HepG2 (cell line): Measurements from ENCODE around the gene ZNF786. TPM values are rescaled to one million over a fixed set of nuclear protein-coding genes. Genes with fewer than 3 reads are reported as not detected.

Source experiments
- ATAC-seq: fragments of 200-7000 bp; cut with Tn5 transposase; 3 replicates; pipeline ENCODE4 v1.9.1; 2020; ENCODE audit warnings: mild to moderate bottlenecking, moderate library complexity
- BruUV-seq: library from RNA; stranded (reverse); fragments of 400-500 nt; replicated peaks from 2 replicates; lab custom pipeline; 2021; lab: Mats Ljungman, UMichigan
- CTCF ChIA-PET: fragments of 300-600 bp; formaldehyde crosslinking; extraction: SDS; loops from one replicate; lab custom pipeline; 2021; ENCODE audit warnings: low total read pairs, inconsistent platforms, low intra/inter-chr PET ratio; lab: Yijun Ruan, JAX
- POLR2A ChIA-PET: fragments of 350-600 bp; sonication (Branson Sonifier 250); formaldehyde crosslinking; loops from one replicate; lab custom pipeline; 2020; ENCODE audit warnings: antibody characterized with exemption, inconsistent platforms; lab: Yijun Ruan, JAX
- DNase-seq: peaks from one replicate; pipeline ENCODE4 v3.0.0-alpha.2; 2015; ENCODE audit warnings: low spot score
- FAIRE-seq: peaks from 3 replicates; lab custom pipeline; 2011; peaks lifted over from hg19 to GRCh38; lab: Jason Lieb, UNC
- H2AFZ ChIP-seq: one replicate; pipeline ENCODE4 v1.6.1; 2011; ENCODE audit warnings: low read length, inconsistent platforms
- H3K27ac ChIP-seq: fragments of 300-600 bp; 3 replicates; pipeline ENCODE4 v1.8.0; 2011; ENCODE audit warnings: mixed run types, mild to moderate bottlenecking, mixed read lengths, low read length, inconsistent platforms; ENCODE audit not compliant: insufficient read depth; ENCODE audit errors: extremely low read length
- H3K27me3 ChIP-seq, 2 experiments: fragments of 200-600 bp in 1 of 2; 2 replicates in 1 of 2; 3 replicates in 1 of 2; pipeline versions ENCODE4 v1.6.0 to v1.8.0; 2011; ENCODE audit warnings: low read length in 2 of 2, mild to moderate bottlenecking in 2 of 2, moderate library complexity in 2 of 2, inconsistent platforms in 1 of 2; ENCODE audit not compliant: insufficient read depth in 2 of 2, control insufficient read depth in 1 of 2
- H3K36me3 ChIP-seq, 2 experiments: fragments of 200-600 bp in 1 of 2; replicated peaks in 1 of 2; 2 replicates in 1 of 2; 3 replicates in 1 of 2; pipeline versions ENCODE4 v1.5.1 to v1.8.0; 2011; ENCODE audit warnings: low read length in 2 of 2, inconsistent platforms in 1 of 2; ENCODE audit not compliant: insufficient read depth in 2 of 2, control insufficient read depth in 1 of 2
- H3K4me1 ChIP-seq: 2 replicates; pipeline ENCODE4 v1.5.1; 2012; ENCODE audit warnings: low read length, inconsistent platforms; ENCODE audit not compliant: insufficient read depth
- H3K4me2 ChIP-seq: 2 replicates; pipeline ENCODE4 v1.6.0; 2011; ENCODE audit warnings: low read depth, low read length, inconsistent platforms
- H3K4me3 ChIP-seq, 3 experiments: fragments of 200-600 bp in 1 of 3; sonication (generic), shearing (Covaris generic) in 1 of 3; replicated peaks in 1 of 3; 2 replicates each; pipeline ENCODE4 v1.5.1; 2011 to 2016; ENCODE audit warnings: low read length in 3 of 3, inconsistent platforms in 2 of 3, low read depth in 2 of 3, mild to moderate bottlenecking in 2 of 3, control low read depth in 1 of 3, mixed read lengths in 1 of 3; ENCODE audit not compliant: insufficient read depth in 1 of 3
- H3K79me2 ChIP-seq: one replicate; pipeline ENCODE4 v1.6.1; 2011; ENCODE audit warnings: low read length, inconsistent platforms; ENCODE audit not compliant: insufficient read depth
- H3K9ac ChIP-seq: 2 replicates; pipeline ENCODE4 v1.6.0; 2011; ENCODE audit warnings: mild to moderate bottlenecking, low read depth, low read length, inconsistent platforms; ENCODE audit not compliant: insufficient read depth
- H3K9me3 ChIP-seq: 2 replicates; pipeline ENCODE4 v1.5.1; 2012; ENCODE audit warnings: mild to moderate bottlenecking, low read length
- H4K20me1 ChIP-seq: 2 replicates; pipeline ENCODE4 v1.6.0; 2011; ENCODE audit warnings: inconsistent platforms, mild to moderate bottlenecking, low read length, moderate library complexity; ENCODE audit not compliant: insufficient read depth
- ARNT ChIP-seq: fragments of 450-650 bp; IDR thresholded peaks from 2 replicates; pipeline ENCODE4 v1.6.1; 2017
- DMTF1 ChIP-seq: sonication (generic); formaldehyde crosslinking; IDR thresholded peaks from 2 replicates; pipeline ENCODE4 v1.4.0; 2020; ENCODE audit warnings: mild to moderate bottlenecking, missing genetic modification reagents
- HNRNPLL ChIP-seq: fragments of 200-400 bp; formaldehyde crosslinking; IDR thresholded peaks from 2 replicates; pipeline ENCODE4 v1.6.1; 2017; ENCODE audit warnings: mild to moderate bottlenecking, low read depth, low read length; ENCODE audit not compliant: poor library complexity, severe bottlenecking
- KMT2B ChIP-seq: IDR thresholded peaks from 2 replicates; pipeline ENCODE4 v1.6.1; 2016; ENCODE audit warnings: missing genetic modification reagents, missing compliant biosample characterization
- NR2C2 ChIP-seq: sonication (generic); formaldehyde crosslinking; IDR thresholded peaks from 2 replicates; pipeline ENCODE4 v1.4.0; 2020; ENCODE audit warnings: missing genetic modification reagents, mild to moderate bottlenecking, moderate library complexity, borderline replicate concordance
- POLR2A ChIP-seq, 2 experiments: IDR thresholded peaks; 2 replicates each; pipeline ENCODE4 v1.6.1; 2011; ENCODE audit warnings: low read depth in 2 of 2, low read length in 2 of 2, mild to moderate bottlenecking in 1 of 2, moderate library complexity in 1 of 2; ENCODE audit not compliant: insufficient read depth in 1 of 2
- SNAPC4 ChIP-seq: sonication (generic); formaldehyde crosslinking; IDR thresholded peaks from 2 replicates; pipeline ENCODE4 v1.4.0; 2020; ENCODE audit warnings: mild to moderate bottlenecking, missing genetic modification reagents
- SRSF4 ChIP-seq: fragments of 200-400 bp; formaldehyde crosslinking; IDR thresholded peaks from one replicate; pipeline ENCODE4 v1.6.1; 2018; ENCODE audit warnings: mild to moderate bottlenecking, low read depth, low read length, moderate library complexity; ENCODE audit not compliant: poor library complexity, severe bottlenecking
- TEAD3 ChIP-seq: optimal IDR thresholded peaks from 2 replicates; pipeline ENCODE3; 2016; ENCODE audit warnings: borderline replicate concordance
- ZBTB42 ChIP-seq: sonication (generic); formaldehyde crosslinking; IDR thresholded peaks from 2 replicates; pipeline ENCODE4 v1.5.0; 2020; ENCODE audit warnings: mild to moderate bottlenecking, missing genetic modification reagents
- ZNF235 ChIP-seq: sonication (generic); formaldehyde crosslinking; IDR thresholded peaks from 2 replicates; pipeline ENCODE4 v1.8.1; 2023; ENCODE audit warnings: mild to moderate bottlenecking, missing genetic modification reagents, borderline replicate concordance
- ZNF3 ChIP-seq: IDR thresholded peaks from 2 replicates; pipeline ENCODE4 v1.7.0; 2017; ENCODE audit warnings: inconsistent platforms
- ZNF317 ChIP-seq: sonication (generic); formaldehyde crosslinking; IDR thresholded peaks from 2 replicates; pipeline ENCODE4 v1.5.0; 2020; ENCODE audit warnings: mild to moderate bottlenecking, missing genetic modification reagents
- ZNF331 ChIP-seq: sonication (generic); formaldehyde crosslinking; IDR thresholded peaks from 2 replicates; pipeline ENCODE4 v1.4.0; 2020; ENCODE audit warnings: missing genetic modification reagents
- ZNF354B ChIP-seq: sonication (generic); formaldehyde crosslinking; IDR thresholded peaks from 2 replicates; pipeline ENCODE4 v1.8.0; 2022; ENCODE audit warnings: mild to moderate bottlenecking, missing genetic modification reagents
- ZNF672 ChIP-seq: sonication (generic); formaldehyde crosslinking; IDR thresholded peaks from 2 replicates; pipeline ENCODE4 v1.8.1; 2022; ENCODE audit warnings: missing genetic modification reagents
- ZSCAN5A ChIP-seq: sonication (generic); formaldehyde crosslinking; IDR thresholded peaks from 2 replicates; pipeline ENCODE4 v1.8.0; 2022; ENCODE audit warnings: mild to moderate bottlenecking, missing genetic modification reagents, borderline replicate concordance
- ZZZ3 ChIP-seq: sonication (generic); formaldehyde crosslinking; IDR thresholded peaks from 2 replicates; pipeline ENCODE4 v1.4.0; 2020; ENCODE audit warnings: missing genetic modification reagents, mild to moderate bottlenecking, borderline replicate concordance
- WGBS: methylation state at CpG from one replicate; pipeline ENCODE4 v1.1.6; 2017; ENCODE audit warnings: low lambda C conversion rate; 5-methylcytosine and 5-hydroxymethylcytosine counted together
- in situ Hi-C: cut with HindIII; loops from 2 replicates; pipeline ENCODE4 v1.10.0; 2017; ENCODE audit warnings: low pct_unique_long_range_greater_than_20kb; ENCODE audit not compliant: extremely low pct_ligation_motif_present
- intact Hi-C: fragments of 100-400 bp; cut with micrococcal nuclease; formaldehyde crosslinking; loops from one replicate; pipeline ENCODE4 v1.10.0; 2022; ENCODE audit not compliant: unreplicated experiment
- polyA plus RNA-seq, 8 experiments: library from polyadenylated mRNA; depleted of rRNA in 3 of 8; stranded (reverse) in 7 of 8; unstranded in 1 of 8; fragments of >200 nt; fragmentation: Illumina TruSeq in 4 of 8; extraction: Trizol in 4 of 8; gene quantifications; 2 replicates each; pipeline versions ENCODE4 v1.2.1 to v1.2.3, GENCODE V29; 2011 to 2016; ENCODE audit warnings: low read depth in 4 of 8, missing spikeins in 1 of 8, mixed read lengths in 1 of 8; ENCODE audit not compliant: insufficient read depth in 1 of 8
- total RNA-seq, 5 experiments: library from RNA; depleted of rRNA; stranded (reverse); fragments of >200 nt; fragmentation: Illumina TruSeq; extraction: Trizol; gene quantifications; 2 replicates each; pipeline ENCODE4 v1.2.3, GENCODE V29; 2016; ENCODE audit warnings: low read depth in 1 of 5

The ZNF786 gene
- total and polyA plus RNA-seq, 2 of the 13 experiments (the other 11 are each of a cell fraction or from before 2014, with no cell fraction given) = 2.0 to 4.0 TPM

GRCh38 chr7:149022756-149023360, 67.7 kb downstream of the ZNF786 start:
- peaks cover 10% of the 10 kb centered on the region for H4K20me1 ChIP-seq
- ChIA-PET CTCF (no interaction called here), POLR2A (no interaction called here)
- H3K4me3 ChIP-seq = no peak overlapping the region
- in situ Hi-C loops (no loop called here), intact Hi-C loops (no loop called here)
- H3K27me3 ChIP-seq = no peaks in the 10 kb centered on the region; a peak in 1 of 5 replicates
- 0 out of 2 replicates have a peak overlapping the region, but pooled peaks have one; percentile 8 for H3K9ac ChIP-seq
- H3K36me3 ChIP-seq = peaks cover 10 to 35% of the 10 kb centered on the region in 2 experiments
- no TSS peak for BruUV-seq
- peaks cover 62% of the 10 kb centered on the region for H3K79me2 ChIP-seq
- peaks cover 34% of the 10 kb centered on the region for H3K4me1 ChIP-seq
- H3K4me2 ChIP-seq = no peak overlapping the region
- no peaks in the 10 kb centered on the region for H3K9me3 ChIP-seq
- FAIRE-seq (no peak), DNase-seq (no peak), ATAC-seq (no peak)
- H3K27ac ChIP-seq = no peak overlapping the region
- no peak overlapping the region for H2AFZ ChIP-seq
- 100% methylated on average over 4 of the region's 6 CpGs for whole genome bisulfite sequencing
- TF ChIP-seq ARNT (no peak), ZNF672 (no peak), SRSF4 (no peak), ZNF235 (CRISPR knock-in tag) (no peak), KMT2B (CRISPR knock-in tag) (no peak), ZNF331 (CRISPR knock-in tag) (no peak), POLR2A (IDR thresholded peaks at IDR 0.05; ENCODE audit: insufficient read depth in 1 of 2, low read depth in 2 of 2, low read length in 2 of 2) (no peak), ZZZ3 (CRISPR knock-in tag) (no peak), ZNF3 (CRISPR knock-in tag) (no peak), ZBTB42 (CRISPR knock-in tag) (no peak), NR2C2 (CRISPR knock-in tag) (no peak), HNRNPLL (no peak), ZNF317 (CRISPR knock-in tag) (no peak), ZSCAN5A (CRISPR knock-in tag) (no peak), ZNF354B (no peak), DMTF1 (no peak), SNAPC4 (CRISPR knock-in tag) (no peak), TEAD3 (CRISPR knock-in tag) (no peak)
